GM06990 (cell line): ENCODE data around the gene CFAP99.

Experiments used
- DNase-seq: peaks from one replicate; pipeline ENCODE4 v3.0.0-alpha.2; 2011; ENCODE audit not compliant: insufficient read length; ENCODE audit errors: extremely low read depth
- H3K27me3 ChIP-seq: replicated peaks from 2 replicates; pipeline ENCODE4 v1.6.0; 2011; ENCODE audit warnings: low read length; ENCODE audit not compliant: control insufficient read depth, insufficient read depth
- H3K36me3 ChIP-seq: 2 replicates; pipeline ENCODE4 v1.5.1; 2011; ENCODE audit warnings: low read length; ENCODE audit not compliant: control insufficient read depth, insufficient read depth
- H3K4me3 ChIP-seq: replicated peaks from 2 replicates; pipeline ENCODE4 v1.5.1; 2011; ENCODE audit warnings: low read depth, mild to moderate bottlenecking, control low read depth, low read length
- TF ChIP-seq, protein P1 (sequence below): IDR thresholded peaks from 2 replicates; pipeline ENCODE4 v1.5.1; 2011; ENCODE audit warnings: low read length, control low read depth, mild to moderate bottlenecking, inconsistent platforms; ENCODE audit not compliant: insufficient read depth, poor library complexity, severe bottlenecking

The CFAP99 gene

DNA sequence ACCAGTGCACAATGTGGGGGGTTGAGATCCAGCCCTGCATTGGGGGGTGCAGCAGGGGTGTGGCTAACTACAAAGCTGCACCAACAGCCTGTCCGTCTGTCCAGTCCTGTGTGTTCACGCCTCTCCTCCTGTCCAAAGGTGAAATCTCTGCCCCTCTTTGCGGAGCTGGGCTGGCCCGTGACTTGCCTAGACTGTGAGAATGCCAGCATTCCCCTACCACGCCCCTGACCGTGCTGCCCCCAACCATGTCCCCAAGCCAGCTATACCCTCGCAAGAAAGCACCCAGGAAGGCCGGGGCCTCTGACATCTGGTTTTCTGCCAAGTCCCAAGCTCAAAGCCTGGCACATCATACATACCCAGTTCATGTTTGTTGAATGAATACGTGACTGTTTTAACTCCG is 19.5 kb upstream of the CFAP99 start:
- TF ChIP-seq, protein P1, sequence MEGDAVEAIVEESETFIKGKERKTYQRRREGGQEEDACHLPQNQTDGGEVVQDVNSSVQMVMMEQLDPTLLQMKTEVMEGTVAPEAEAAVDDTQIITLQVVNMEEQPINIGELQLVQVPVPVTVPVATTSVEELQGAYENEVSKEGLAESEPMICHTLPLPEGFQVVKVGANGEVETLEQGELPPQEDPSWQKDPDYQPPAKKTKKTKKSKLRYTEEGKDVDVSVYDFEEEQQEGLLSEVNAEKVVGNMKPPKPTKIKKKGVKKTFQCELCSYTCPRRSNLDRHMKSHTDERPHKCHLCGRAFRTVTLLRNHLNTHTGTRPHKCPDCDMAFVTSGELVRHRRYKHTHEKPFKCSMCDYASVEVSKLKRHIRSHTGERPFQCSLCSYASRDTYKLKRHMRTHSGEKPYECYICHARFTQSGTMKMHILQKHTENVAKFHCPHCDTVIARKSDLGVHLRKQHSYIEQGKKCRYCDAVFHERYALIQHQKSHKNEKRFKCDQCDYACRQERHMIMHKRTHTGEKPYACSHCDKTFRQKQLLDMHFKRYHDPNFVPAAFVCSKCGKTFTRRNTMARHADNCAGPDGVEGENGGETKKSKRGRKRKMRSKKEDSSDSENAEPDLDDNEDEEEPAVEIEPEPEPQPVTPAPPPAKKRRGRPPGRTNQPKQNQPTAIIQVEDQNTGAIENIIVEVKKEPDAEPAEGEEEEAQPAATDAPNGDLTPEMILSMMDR: no peak
- Histone ChIP-seq H3K36me3 (no peaks in the 10 kb centered on the region), H3K4me3 (no peak overlapping the region), H3K27me3 (no peaks in the 10 kb centered on the region; the same call in 1 of the 2 replicates)
- no peak for DNase-seq

DNA sequence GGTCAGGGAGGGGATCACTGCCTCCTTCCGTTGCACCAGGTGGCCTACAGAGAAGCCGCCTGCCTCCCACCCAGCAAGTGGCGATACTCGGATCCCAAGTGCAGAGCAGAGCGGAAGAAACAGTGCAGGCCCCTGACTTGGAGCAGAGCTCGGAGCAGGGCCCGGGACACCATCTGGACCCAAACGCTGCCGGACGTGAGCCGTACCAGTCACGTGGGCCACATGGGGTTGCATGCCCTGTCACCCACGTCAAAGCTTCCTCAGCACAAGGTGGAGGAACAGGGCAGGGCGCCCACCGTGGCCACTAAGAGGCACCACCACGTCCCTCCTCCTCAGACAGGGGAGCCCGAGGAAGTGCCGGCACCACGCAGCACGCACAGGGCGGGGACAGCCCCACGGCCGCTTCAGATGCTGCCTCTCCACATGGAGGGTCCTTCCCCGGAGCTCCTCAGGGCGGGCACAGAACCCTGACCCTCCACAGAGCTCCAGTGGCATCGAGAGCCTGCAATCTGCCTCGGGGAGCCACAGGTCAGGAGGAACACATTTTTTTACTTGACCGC is 19.0 kb upstream of the CFAP99 start:
- no peak overlapping the region for H3K4me3 ChIP-seq
- no peaks in the 10 kb centered on the region for H3K36me3 ChIP-seq
- H3K27me3 ChIP-seq: no peaks in the 10 kb centered on the region; the same call in 1 of the 2 replicates
- TF ChIP-seq, protein P1: no peak
- no peak for DNase-seq

DNA sequence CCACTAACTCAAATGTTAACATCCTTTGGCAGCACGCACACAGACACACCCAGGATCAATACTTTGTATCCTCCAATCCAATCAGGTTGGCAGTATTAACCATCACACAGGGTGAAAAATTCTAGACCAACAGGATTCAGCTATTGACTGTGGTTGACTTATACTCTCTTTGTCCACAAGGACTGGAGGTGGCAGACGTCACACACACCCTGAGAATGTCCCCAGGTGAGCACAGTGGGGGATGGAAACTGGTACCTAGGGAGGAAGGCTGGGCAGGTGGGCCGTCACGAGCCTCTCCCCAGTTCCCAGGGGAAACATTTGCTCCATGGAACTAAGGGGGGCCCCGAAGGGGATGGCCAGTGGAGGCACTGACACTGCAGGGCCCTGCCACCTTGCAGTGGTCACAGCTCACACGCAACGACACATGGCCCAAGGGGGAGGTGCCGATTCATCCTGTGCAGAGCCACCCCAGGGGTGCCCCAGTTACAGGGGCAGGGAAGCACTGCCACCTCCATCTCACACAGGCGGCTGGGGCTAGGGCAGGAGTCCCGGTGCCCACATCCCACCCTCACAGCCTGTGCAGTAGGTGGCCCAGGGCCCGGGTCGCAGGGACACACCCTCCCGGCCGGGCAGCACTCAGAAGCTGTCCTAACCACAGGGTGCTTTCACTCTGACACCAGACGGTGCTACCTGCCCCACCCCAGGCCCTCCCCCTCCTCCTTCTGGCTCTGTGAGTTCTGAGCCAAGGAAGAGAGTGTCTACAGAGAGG is 17.7 kb upstream of the CFAP99 start:
- TF ChIP-seq, protein P1: no peak
- Histone ChIP-seq H3K4me3 (no peak overlapping the region), H3K36me3 (no peaks in the 10 kb centered on the region), H3K27me3 (no peaks in the 10 kb centered on the region; the same call in 1 of the 2 replicates)
- DNase-seq: no peak

DNA sequence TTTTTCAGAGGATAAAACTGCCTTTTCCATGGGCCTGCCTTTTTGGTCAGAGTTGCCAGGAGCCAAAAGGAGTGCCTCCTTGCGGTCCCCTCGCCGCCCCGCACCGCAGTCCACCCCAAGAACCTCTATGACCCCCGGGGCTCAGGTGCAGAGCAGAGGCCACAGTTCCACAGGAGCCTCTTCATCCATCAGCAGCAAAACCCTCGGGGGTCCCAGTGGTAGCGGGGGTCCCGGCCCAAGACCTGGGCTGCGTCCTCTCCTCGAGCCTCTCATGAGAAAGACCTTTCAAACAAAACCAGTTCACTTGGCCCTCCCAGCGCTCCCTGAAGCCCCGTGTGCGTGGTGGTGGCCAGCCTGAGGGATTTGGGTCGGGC is 17.2 kb upstream of the CFAP99 start:
- Histone ChIP-seq H3K36me3 (no peaks in the 10 kb centered on the region), H3K4me3 (no peak overlapping the region), H3K27me3 (no peaks in the 10 kb centered on the region; the same call in 1 of the 2 replicates)
- no peak for DNase-seq
- TF ChIP-seq, protein P1: no peak

DNA sequence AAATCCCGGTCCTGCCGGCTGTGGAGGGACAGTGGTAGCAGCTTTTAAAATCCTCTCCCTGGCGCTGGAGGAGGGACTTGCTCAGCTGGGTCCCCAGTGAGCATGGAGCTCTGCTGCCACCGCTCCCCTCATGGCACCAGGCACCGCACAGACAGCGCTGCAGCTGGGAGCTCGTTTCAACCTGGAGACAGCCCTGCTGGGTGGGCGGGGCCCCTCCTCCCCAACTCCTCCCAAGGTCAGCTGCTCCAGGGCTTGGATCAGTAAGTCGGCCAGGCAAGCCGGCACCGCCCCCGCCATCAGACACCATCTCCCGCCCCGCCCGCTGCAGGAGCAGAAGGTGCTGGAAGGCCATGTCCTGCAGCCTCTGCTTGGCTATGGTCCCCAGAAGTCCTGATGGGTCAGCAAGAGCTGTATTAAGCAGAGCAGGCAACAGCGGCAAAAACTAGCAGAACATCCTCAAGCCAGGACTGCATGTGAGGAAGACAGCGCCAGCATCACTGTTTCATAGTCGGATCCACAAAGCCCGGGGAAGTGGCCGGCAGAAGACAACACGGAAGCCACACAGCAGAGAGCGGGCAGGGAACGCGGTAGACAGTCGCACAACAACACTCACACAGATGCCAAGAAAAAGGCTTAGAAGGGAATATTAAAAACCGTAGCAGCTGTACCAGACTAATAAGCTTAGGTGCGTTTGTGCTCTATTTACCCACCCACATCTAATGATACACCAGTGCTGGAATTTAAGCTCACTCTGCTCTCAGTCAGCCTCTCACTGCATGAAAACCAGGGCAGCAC is 16.5 kb upstream of the CFAP99 start:
- no peak for DNase-seq
- Histone ChIP-seq H3K4me3 (no peak overlapping the region), H3K36me3 (no peaks in the 10 kb centered on the region), H3K27me3 (no peaks in the 10 kb centered on the region; the same call in 1 of the 2 replicates)
- TF ChIP-seq, protein P1: no peak
